H1 (cell line): ENCODE results near the gene CORO2B. TPM values are rescaled to one million over a fixed set of nuclear protein-coding genes. Genes with fewer than 3 reads are reported as not detected.

ENCODE experiments used
- CTCF ChIA-PET: fragments of 300-600 bp; sonication (Branson Sonifier 250); formaldehyde crosslinking; loops from one replicate; lab custom pipeline; 2021; ENCODE audit not compliant: partially characterized antibody; lab: Charles Lee
- POLR2A ChIA-PET: fragments of 300-600 bp; sonication (Branson Sonifier 250); formaldehyde crosslinking; loops from one replicate; lab custom pipeline; 2021; ENCODE audit warnings: inconsistent platforms; ENCODE audit not compliant: partially characterized antibody; lab: Charles Lee
- DNase-seq, 2 experiments: peaks; one replicate each; pipeline versions ENCODE4 v3.0.0 to v3.0.0-alpha.2; 2010 to 2022; ENCODE audit warnings: low spot score in 2 of 2, low read depth in 1 of 2, mixed read lengths in 1 of 2
- FAIRE-seq: peaks from 2 replicates; lab custom pipeline; 2011; peaks lifted over from hg19 to GRCh38; lab: Jason Lieb, UNC
- H2AFZ ChIP-seq: 2 replicates; pipeline ENCODE4 v1.8.1; 2012; ENCODE audit warnings: low read length, inconsistent platforms
- H2AK5ac ChIP-seq: 2 replicates; pipeline ENCODE4 v1.6.1; 2013; ENCODE audit warnings: low read depth, low read length
- H2BK120ac ChIP-seq: replicated peaks from 2 replicates; pipeline ENCODE3; 2013; ENCODE audit warnings: low read depth, low read length, inconsistent platforms
- H2BK12ac ChIP-seq: 2 replicates; pipeline ENCODE4 v1.6.1; 2013; ENCODE audit warnings: low read depth, low read length
- H2BK15ac ChIP-seq: 2 replicates; pipeline ENCODE4 v1.6.1; 2013; ENCODE audit warnings: low read length
- H2BK20ac ChIP-seq: 2 replicates; pipeline ENCODE4 v1.6.1; 2013; ENCODE audit warnings: low read length
- H2BK5ac ChIP-seq: 2 replicates; pipeline ENCODE4 v1.6.1; 2013; ENCODE audit warnings: low read depth, low read length
- H3K14ac ChIP-seq: 2 replicates; pipeline ENCODE4 v1.6.1; 2013; ENCODE audit warnings: inconsistent platforms; ENCODE audit not compliant: insufficient read length
- H3K18ac ChIP-seq: 2 replicates; pipeline ENCODE4 v1.6.1; 2013; ENCODE audit warnings: low read length; ENCODE audit errors: extremely low read depth
- H3K23ac ChIP-seq: 2 replicates; pipeline ENCODE4 v1.6.1; 2013; ENCODE audit warnings: inconsistent platforms; ENCODE audit not compliant: insufficient read length
- H3K23me2 ChIP-seq: 2 replicates; pipeline ENCODE4 v1.6.1; 2013; ENCODE audit warnings: low read depth, low read length
- H3K27ac ChIP-seq: 2 replicates; pipeline ENCODE4 v1.6.1; 2011; ENCODE audit warnings: low read depth, low read length, inconsistent platforms
- H3K27me3 ChIP-seq, 4 experiments: replicated peaks in 1 of 4; 1 replicate in 1 of 4; 2 replicates in 3 of 4; pipeline versions ENCODE4 v1.6.1 to v1.8.1; 2011 to 2013; ENCODE audit warnings: low read length in 3 of 4, mild to moderate bottlenecking in 3 of 4, inconsistent platforms in 2 of 4, mixed read lengths in 2 of 4, moderate library complexity in 1 of 4; ENCODE audit not compliant: control insufficient read depth in 3 of 4, insufficient read depth in 3 of 4; ENCODE audit errors: extremely low read depth in 1 of 4
- H3K36me3 ChIP-seq, 4 experiments: 2 replicates each; pipeline versions ENCODE4 v1.6.1 to v1.8.1; 2011 to 2013; ENCODE audit warnings: mild to moderate bottlenecking in 4 of 4, low read length in 3 of 4, moderate library complexity in 2 of 4, control low read depth in 1 of 4, inconsistent platforms in 1 of 4; ENCODE audit not compliant: insufficient read depth in 4 of 4, control insufficient read depth in 2 of 4
- H3K4ac ChIP-seq: replicated peaks from 2 replicates; pipeline ENCODE3; 2013; ENCODE audit warnings: low read length, low read depth, mixed read lengths, inconsistent platforms; ENCODE audit not compliant: insufficient read length
- H3K4me1 ChIP-seq, 4 experiments: replicated peaks in 1 of 4; 1 replicate in 1 of 4; 2 replicates in 3 of 4; pipeline versions ENCODE4 v1.6.1 to v1.8.1; 2011 to 2013; ENCODE audit warnings: low read length in 3 of 4, inconsistent platforms in 2 of 4, mixed read lengths in 1 of 4; ENCODE audit not compliant: insufficient read depth in 4 of 4, control insufficient read depth in 3 of 4
- H3K4me2 ChIP-seq, 2 experiments: 2 replicates each; pipeline versions ENCODE4 v1.6.1 to v1.8.1; 2011 to 2013; ENCODE audit warnings: low read depth in 2 of 2, low read length in 2 of 2, control low read depth in 1 of 2, inconsistent platforms in 1 of 2, mild to moderate bottlenecking in 1 of 2; ENCODE audit not compliant: insufficient read depth in 1 of 2
- H3K4me3 ChIP-seq, 4 experiments: fragments of 200-600, 300-600 bp in 1 of 4; sonication (generic), shearing (Covaris generic), sonication (Bioruptor Twin) in 1 of 4; 2 replicates each; pipeline versions ENCODE4 v1.5.1 to v1.8.1; 2011 to 2016; ENCODE audit warnings: low read length in 4 of 4, low read depth in 3 of 4, control low read depth in 2 of 4, inconsistent platforms in 2 of 4, mild to moderate bottlenecking in 2 of 4, mixed read lengths in 1 of 4, moderate library complexity in 1 of 4; ENCODE audit not compliant: insufficient read depth in 2 of 4; ENCODE audit errors: extremely low read depth in 1 of 4
- H3K56ac ChIP-seq: replicated peaks from 2 replicates; pipeline ENCODE3; 2013; ENCODE audit warnings: low read depth, mild to moderate bottlenecking, mixed read lengths, low read length, inconsistent platforms; ENCODE audit not compliant: insufficient read length
- H3K79me1 ChIP-seq: 2 replicates; pipeline ENCODE4 v1.6.1; 2013; ENCODE audit warnings: low read depth, low read length, control low read depth
- H3K79me2 ChIP-seq, 2 experiments: 2 replicates each; pipeline versions ENCODE4 v1.6.1 to v1.8.1; 2012 to 2013; ENCODE audit warnings: low read length in 2 of 2, mild to moderate bottlenecking in 2 of 2, inconsistent platforms in 1 of 2; ENCODE audit not compliant: insufficient read depth in 2 of 2, control insufficient read depth in 1 of 2
- H3K9ac ChIP-seq, 4 experiments: replicated peaks in 1 of 4; 1 replicate in 1 of 4; 2 replicates in 3 of 4; pipeline versions ENCODE4 v1.6.1 to v1.8.1; 2011 to 2013; ENCODE audit warnings: low read depth in 3 of 4, low read length in 3 of 4, control low read depth in 2 of 4, mild to moderate bottlenecking in 2 of 4, moderate library complexity in 2 of 4, inconsistent platforms in 1 of 4; ENCODE audit errors: extremely low read depth in 1 of 4
- H3K9me3 ChIP-seq, 2 experiments: 2 replicates each; pipeline versions ENCODE4 v1.6.1 to v1.8.1; 2012 to 2013; ENCODE audit warnings: mild to moderate bottlenecking in 2 of 2, moderate library complexity in 2 of 2, control low read depth in 1 of 2, inconsistent platforms in 1 of 2, low read depth in 1 of 2, low read length in 1 of 2, mixed read lengths in 1 of 2; ENCODE audit not compliant: insufficient read depth in 2 of 2
- H4K20me1 ChIP-seq, 2 experiments: replicated peaks in 1 of 2; 2 replicates each; pipeline versions ENCODE3 to v1.8.1; 2011 to 2013; ENCODE audit warnings: inconsistent platforms in 2 of 2, low read length in 2 of 2, mild to moderate bottlenecking in 1 of 2; ENCODE audit not compliant: insufficient read depth in 2 of 2, control insufficient read depth in 1 of 2
- H4K5ac ChIP-seq: 2 replicates; pipeline ENCODE4 v1.6.1; 2013; ENCODE audit warnings: low read length, low read depth, mixed read lengths, inconsistent platforms; ENCODE audit not compliant: insufficient read length
- H4K8ac ChIP-seq: 2 replicates; pipeline ENCODE4 v1.8.0; 2013; ENCODE audit warnings: mild to moderate bottlenecking, moderate library complexity, low read length, inconsistent platforms; ENCODE audit not compliant: insufficient read depth; ENCODE audit errors: extremely low read depth
- H4K91ac ChIP-seq: replicated peaks from 2 replicates; pipeline ENCODE3; 2013; ENCODE audit warnings: low read length, mixed read lengths, inconsistent platforms; ENCODE audit not compliant: insufficient read length
- CBX5 ChIP-seq: fragments of 300-800, 300-1000 bp; sonication (generic); IDR thresholded peaks from 2 replicates; pipeline ENCODE4 v1.7.1; 2016; ENCODE audit warnings: antibody characterized with exemption, low read length, low read depth
- CHD2 ChIP-seq: IDR thresholded peaks from 2 replicates; pipeline ENCODE4 v1.6.1; 2012; ENCODE audit warnings: low read length, improper control_type of control experiment
- CTCF ChIP-seq, 3 experiments: IDR thresholded peaks; 1 replicate in 2 of 3; 2 replicates in 1 of 3; pipeline versions ENCODE4 v1.5.1 to v1.6.1; 2011; ENCODE audit warnings: low read length in 3 of 3, mild to moderate bottlenecking in 3 of 3, inconsistent platforms in 2 of 3, low read depth in 1 of 3, moderate library complexity in 1 of 3; ENCODE audit not compliant: insufficient read depth in 1 of 3; ENCODE audit errors: control extremely low read depth in 1 of 3
- EP300 ChIP-seq, 2 experiments: IDR thresholded peaks; 1 replicate in 1 of 2; 2 replicates in 1 of 2; pipeline ENCODE4 v1.6.1; 2011 to 2012; ENCODE audit warnings: low read depth in 2 of 2, low read length in 2 of 2, mild to moderate bottlenecking in 2 of 2, borderline replicate concordance in 1 of 2, inconsistent platforms in 1 of 2, moderate library complexity in 1 of 2
- HDAC2 ChIP-seq, 2 experiments: fragments of 300-600 bp in 1 of 2; sonication (generic) in 1 of 2; IDR thresholded peaks; 2 replicates each; pipeline ENCODE4 v1.6.1; 2011 to 2012; ENCODE audit warnings: low read depth in 2 of 2, low read length in 2 of 2, mild to moderate bottlenecking in 2 of 2, moderate library complexity in 2 of 2, borderline replicate concordance in 1 of 2, inconsistent platforms in 1 of 2
- KDM1A ChIP-seq: fragments of 200-600, 300-600 bp; sonication (generic); IDR thresholded peaks from 2 replicates; pipeline ENCODE4 v1.7.1; 2016; ENCODE audit warnings: mild to moderate bottlenecking, low read length, borderline replicate concordance
- POLR2AphosphoS5 ChIP-seq: IDR thresholded peaks from 2 replicates; pipeline ENCODE4 v1.6.1; 2011; ENCODE audit warnings: low read depth, low read length
- TAF1 ChIP-seq: IDR thresholded peaks from 2 replicates; pipeline ENCODE4 v1.6.1; 2011; ENCODE audit warnings: mild to moderate bottlenecking, low read depth, low read length
- TCF12 ChIP-seq: IDR thresholded peaks from 2 replicates; pipeline ENCODE4 v1.6.1; 2011; ENCODE audit warnings: low read depth, mild to moderate bottlenecking, low read length
- WGBS, 2 experiments: shearing (Covaris generic) in 1 of 2; methylation state at CpG; one replicate each; pipeline versions ENCODE4 v1.1.6 to v1.1.7; 2013 to 2015; ENCODE audit warnings: low lambda C conversion rate in 2 of 2, mixed read lengths in 2 of 2, inconsistent platforms in 1 of 2, low coverage in 1 of 2, missing lambda C conversion rate in 1 of 2; ENCODE audit not compliant: insufficient replicate concordance in 2 of 2, insufficient coverage in 1 of 2, insufficient read length in 1 of 2; ENCODE audit errors: extremely low coverage in 1 of 2, missing lambda C conversion rate in 1 of 2; 5-methylcytosine and 5-hydroxymethylcytosine counted together
- polyA plus RNA-seq, 7 experiments: library from polyadenylated mRNA; depleted of rRNA in 3 of 7; stranded (reverse) in 5 of 7; unstranded in 2 of 7; fragments of >200 nt in 5 of 7; fragments of 200-250 nt in 2 of 7; gene quantifications; 1 replicate in 5 of 7; 2 replicates in 1 of 7; 4 replicates in 1 of 7; pipeline versions ENCODE4 v1.2.1 to v1.2.3, GENCODE V29; 2011 to 2013; ENCODE audit warnings: missing spikeins in 2 of 7, mixed read lengths in 2 of 7
- total RNA-seq: library from RNA; stranded (reverse); fragmentation: NEBNext Ultra II Directional; extraction: Animal tissue kit (Norgen Biotek cat#: 25700); gene quantifications from 2 replicates; pipeline ENCODE4 v1.2.1, GENCODE V29; 2021

Gene CORO2B
- total and polyA plus RNA-seq, 2 of the 8 experiments (the other 6 are each of a cell fraction or from before 2014, with no cell fraction given): 3.4 to 6.7 TPM

- no peak overlapping the region for H4K91ac ChIP-seq
- H4K5ac ChIP-seq: no peak overlapping the region
- H3K56ac ChIP-seq: no peak overlapping the region
- FAIRE-seq (no peak), DNase-seq (no peak)
- no peak overlapping the region for H3K14ac ChIP-seq
- peaks cover 0 to 12% of the 10 kb centered on the region in 2 experiments; a peak in 3 of 4 replicates for H3K9me3 ChIP-seq
- no peaks in the 10 kb centered on the region for H3K79me1 ChIP-seq
- ChIA-PET CTCF (interaction anchor here (1.0 kb wide), 1 partner anchor 23 kb away, joined by 4 read pairs; no protein-coding TSS in a partner anchor), POLR2A (no interaction called here)
- H3K4ac ChIP-seq: no peak overlapping the region
- H4K20me1 ChIP-seq: no peaks in the 10 kb centered on the region
- H2BK20ac ChIP-seq: no peak overlapping the region
- H2AFZ ChIP-seq: no peak overlapping the region
- no peak overlapping the region for H3K18ac ChIP-seq
- H2BK15ac ChIP-seq: no peak overlapping the region
- no peaks in the 10 kb centered on the region for H3K27me3 ChIP-seq
- no peak overlapping the region for H2BK12ac ChIP-seq
- H3K27ac ChIP-seq: no peak overlapping the region
- H4K8ac ChIP-seq: no peak overlapping the region
- no peak overlapping the region for H2BK120ac ChIP-seq
- WGBS, 2 experiments: 88% methylated on average over 4 of the region's 4 CpGs; no CpG with 5 or more reads in 1 of the 2 experiments
- H2BK5ac ChIP-seq: no peak overlapping the region
- no peak overlapping the region for H3K23ac ChIP-seq
- no peaks in the 10 kb centered on the region for H3K4me1 ChIP-seq
- no peak overlapping the region for H2AK5ac ChIP-seq
- no peaks in the 10 kb centered on the region for H3K36me3 ChIP-seq
- no peaks in the 10 kb centered on the region for H3K79me2 ChIP-seq
- no peak overlapping the region for H3K4me2 ChIP-seq
- no peak overlapping the region for H3K4me3 ChIP-seq
- H3K23me2 ChIP-seq: no peaks in the 10 kb centered on the region
- H3K9ac ChIP-seq: no peak overlapping the region
- TF ChIP-seq TAF1 (no peak), CHD2 (no peak), CTCF (IDR thresholded peaks at IDR 0.05; ENCODE audit: control extremely low read depth in 1 of 3, insufficient read depth in 1 of 3, low read depth in 1 of 3, low read length in 3 of 3) (no peak), CBX5 (no peak), POLR2AphosphoS5 (no peak), HDAC2 (IDR thresholded peaks at IDR 0.05; ENCODE audit: borderline replicate concordance in 1 of 2, low read depth in 2 of 2, low read length in 2 of 2) (no peak), KDM1A (no peak), EP300 (IDR thresholded peaks at IDR 0.05; ENCODE audit: borderline replicate concordance in 1 of 2, low read depth in 2 of 2, low read length in 2 of 2) (no peak), TCF12 (no peak)
These were observed 42.3 kb upstream of the CORO2B start for GRCh38 chr15:68536331-68537095.
